B cell (primary cell): ENCODE measurements around the gene JKAMP. TPM values are rescaled to one million over a fixed set of nuclear protein-coding genes. Genes with fewer than 3 reads are reported as not detected.

Source experiments
- ATAC-seq: fragments of 200-7000 bp; cut with Tn5 transposase; one replicate; pipeline ENCODE4 v1.10.0; 2021; ENCODE audit warnings: low read depth, mild to moderate bottlenecking, moderate number of reproducible peaks, moderate library complexity
- CTCF ChIA-PET: fragments of 350-600 bp; sonication (Branson Sonifier 250); formaldehyde crosslinking; loops from one replicate; lab custom pipeline; 2021; ENCODE audit warnings: antibody characterized with exemption, inconsistent platforms; lab: Charles Lee
- POLR2A ChIA-PET: fragments of 350-600 bp; sonication (Branson Sonifier 250); formaldehyde crosslinking; loops from one replicate; lab custom pipeline; 2021; ENCODE audit warnings: antibody characterized with exemption; lab: Charles Lee
- DNase-seq: peaks from one replicate; pipeline ENCODE4 v3.0.0; 2013
- H2AFZ ChIP-seq: 2 replicates; pipeline ENCODE4 v1.6.1; 2012; ENCODE audit warnings: mild to moderate bottlenecking, low read depth, low read length; ENCODE audit not compliant: insufficient read depth, poor library complexity, severe bottlenecking
- H3K27ac ChIP-seq, 2 donors: 1 replicate in 1 of 2; 2 replicates in 1 of 2; pipeline ENCODE4 v1.5.1; 2012 to 2013; ENCODE audit warnings: low read length in 2 of 2, mild to moderate bottlenecking in 2 of 2, moderate library complexity in 1 of 2
- H3K27me3 ChIP-seq, 4 experiments: fragments of 200-600 bp in 1 of 4; sonication (generic) in 1 of 4; replicated peaks in 1 of 4; 1 replicate in 2 of 4; 2 replicates in 2 of 4; pipeline versions ENCODE4 v1.6.1 to v1.7.0; 2013 to 2016; ENCODE audit warnings: low read length in 3 of 4, mild to moderate bottlenecking in 2 of 4, mixed read lengths in 1 of 4, moderate library complexity in 1 of 4; ENCODE audit not compliant: insufficient read depth in 4 of 4, control insufficient read depth in 3 of 4; ENCODE audit errors: control extremely low read depth in 1 of 4
- H3K36me3 ChIP-seq, 2 experiments: replicated peaks in 1 of 2; 1 replicate in 1 of 2; 2 replicates in 1 of 2; pipeline versions ENCODE4 v1.6.1 to v1.7.1; 2013; ENCODE audit warnings: low read length in 1 of 2; ENCODE audit not compliant: insufficient read depth in 2 of 2, control insufficient read depth in 1 of 2; ENCODE audit errors: control extremely low read depth in 1 of 2, extremely low read depth in 1 of 2
- H3K4me1 ChIP-seq, 2 donors: fragments of 200-600 bp in 1 of 2; sonication (generic) in 1 of 2; 1 replicate in 1 of 2; 2 replicates in 1 of 2; pipeline versions ENCODE4 v1.5.1 to v1.6.1; 2013 to 2017; ENCODE audit warnings: low read length in 2 of 2; ENCODE audit not compliant: control insufficient read depth in 2 of 2, insufficient read depth in 2 of 2
- H3K4me2 ChIP-seq: replicated peaks from 2 replicates; pipeline ENCODE3; 2012; ENCODE audit warnings: mild to moderate bottlenecking, low read depth, low read length; ENCODE audit not compliant: poor library complexity, severe bottlenecking
- H3K4me3 ChIP-seq, 5 experiments: fragments of 200-600 bp in 1 of 5; sonication (generic) in 1 of 5; 1 replicate in 3 of 5; 2 replicates in 2 of 5; pipeline versions ENCODE4 v1.5.1 to v1.7.0; 2011 to 2016; ENCODE audit warnings: low read length in 4 of 5, mild to moderate bottlenecking in 4 of 5, low read depth in 2 of 5, control low read depth in 1 of 5, moderate library complexity in 1 of 5; ENCODE audit not compliant: insufficient read depth in 1 of 5; ENCODE audit errors: control extremely low read depth in 1 of 5, extremely low read depth in 1 of 5
- H3K79me2 ChIP-seq: fragments of 200-600 bp; sonication (generic); one replicate; pipeline ENCODE4 v1.6.0; 2016; ENCODE audit warnings: low read length; ENCODE audit not compliant: control insufficient read depth, insufficient read depth
- H3K9ac ChIP-seq: fragments of 200-600 bp; sonication (generic); 2 replicates; pipeline ENCODE4 v1.6.1; 2017; ENCODE audit warnings: mild to moderate bottlenecking, low read length, moderate library complexity
- H3K9me3 ChIP-seq, 3 donors: one replicate each; pipeline versions ENCODE4 v1.6.1 to v1.7.1; 2013; ENCODE audit warnings: low read length in 2 of 3; ENCODE audit not compliant: control insufficient read depth in 2 of 3, insufficient read depth in 1 of 3; ENCODE audit errors: control extremely low read depth in 1 of 3
- H4K20me1 ChIP-seq: 2 replicates; pipeline ENCODE4 v1.6.0; 2012; ENCODE audit warnings: mild to moderate bottlenecking, low read length; ENCODE audit not compliant: insufficient read depth, control insufficient read depth, poor library complexity, severe bottlenecking
- H3K27ac Mint-ChIP-seq: one replicate; pipeline ENCODE4 v1.8.0; 2021; ENCODE audit warnings: mixed read lengths
- H3K27me3 Mint-ChIP-seq: one replicate; pipeline ENCODE4 v1.8.0; 2021; ENCODE audit warnings: mixed read lengths
- H3K4me1 Mint-ChIP-seq: one replicate; pipeline ENCODE4 v1.8.0; 2021; ENCODE audit warnings: mixed read lengths
- H3K4me3 Mint-ChIP-seq: one replicate; pipeline ENCODE4 v1.8.0; 2021; ENCODE audit warnings: mixed read lengths
- H3K9me3 Mint-ChIP-seq: one replicate; pipeline ENCODE4 v1.8.0; 2022; ENCODE audit warnings: mixed read lengths; ENCODE audit not compliant: insufficient read depth
- CTCF ChIP-seq: fragments of 200-600 bp; IDR thresholded peaks from one replicate; pipeline ENCODE4 v1.8.0; 2022; ENCODE audit warnings: antibody characterized with exemption, mild to moderate bottlenecking
- EZH2 ChIP-seq: IDR thresholded peaks from 2 replicates; pipeline ENCODE4 v1.6.1; 2012; ENCODE audit warnings: borderline replicate concordance, low read depth, mild to moderate bottlenecking, moderate library complexity, low read length; ENCODE audit not compliant: insufficient read depth, poor library complexity, severe bottlenecking
- WGBS: methylation state at CpG from one replicate; pipeline ENCODE4 v1.1.5; 2013; ENCODE audit warnings: missing lambda C conversion rate; ENCODE audit not compliant: insufficient coverage; 5-methylcytosine and 5-hydroxymethylcytosine counted together
- intact Hi-C: fragments of 100-400 bp; cut with micrococcal nuclease; formaldehyde crosslinking; loops from one replicate; pipeline ENCODE4 v1.10.0; 2022
- polyA plus RNA-seq: library from polyadenylated mRNA; depleted of rRNA; stranded (reverse); fragments of >200 nt; gene quantifications from 2 replicates; pipeline ENCODE4 v1.2.3, GENCODE V29; 2012
- total RNA-seq, 2 donors: library from RNA; stranded (reverse); fragments of 120-200 nt in 1 of 2; gene quantifications; 1 replicate in 1 of 2; 2 replicates in 1 of 2; pipeline versions ENCODE4 v1.2.3 to v1.2.4, GENCODE V29; 2013 to 2022

The JKAMP gene
- total and polyA plus RNA-seq, 2 donors (not counting 1 experiment from before 2014, with no cell fraction given) = 30.3 to 32.3 TPM

GRCh38 chr14:59511916-59512575, 27.7 kb downstream of the JKAMP start:
- WGBS = 94% methylated on average over 4 of the region's 4 CpGs
- no peaks in the 10 kb centered on the region for H3K36me3 ChIP-seq
- POLR2A ChIA-PET = no interaction called here
- peak; percentile 10 for DNase-seq
- no peak overlapping the region for H2AFZ ChIP-seq
- Mint-ChIP-seq H3K27me3 (peaks cover 4% of the 10 kb centered on the region), H3K27ac (no peak overlapping the region), H3K9me3 (no peaks in the 10 kb centered on the region), H3K4me3 (no peak overlapping the region), H3K4me1 (no peaks in the 10 kb centered on the region)
- H3K79me2 ChIP-seq = no peaks in the 10 kb centered on the region
- no peaks in the 10 kb centered on the region for H4K20me1 ChIP-seq
- H3K27ac ChIP-seq = no peak overlapping the region
- intact Hi-C loops = no loop called here
- no peak overlapping the region for H3K4me3 ChIP-seq
- CTCF ChIA-PET = interaction anchor here (1.3 to 3.0 kb wide), 2 partner anchors 310 to 672 kb away, joined by 3 to 12 read pairs; no protein-coding TSS in a partner anchor
- no peaks in the 10 kb centered on the region for H3K4me1 ChIP-seq
- peak; percentile 39 for TF ChIP-seq CTCF
- TF ChIP-seq EZH2 = no peak
- no peak overlapping the region for H3K9ac ChIP-seq
- no peak overlapping the region for H3K4me2 ChIP-seq
- no peak for ATAC-seq
- no peaks in the 10 kb centered on the region for H3K9me3 ChIP-seq
- peaks cover 0 to 2% (median 0%) of the 10 kb centered on the region in 4 experiments for H3K27me3 ChIP-seq

GRCh38 chr14:59520224-59520623, 35.9 kb downstream of the JKAMP start:
- POLR2A ChIA-PET = no interaction called here
- Histone ChIP-seq H3K79me2 (no peaks in the 10 kb centered on the region), H3K9ac (no peak overlapping the region), H2AFZ (no peak overlapping the region), H3K27ac (no peak overlapping the region), H3K4me1 (no peaks in the 10 kb centered on the region), H3K27me3 (peaks cover 0 to 3% (median 0%) of the 10 kb centered on the region in 4 experiments), H3K4me3 (no peak overlapping the region), H4K20me1 (no peaks in the 10 kb centered on the region), H3K4me2 (no peak overlapping the region), H3K9me3 (no peaks in the 10 kb centered on the region), H3K36me3 (no peaks in the 10 kb centered on the region)
- H3K4me3 Mint-ChIP-seq = no peak overlapping the region
- H3K4me1 Mint-ChIP-seq = no peaks in the 10 kb centered on the region
- intact Hi-C loops = no loop called here
- WGBS = no CpG with 5 or more reads among the region's 3 CpGs
- H3K27ac Mint-ChIP-seq = no peak overlapping the region
- H3K27me3 Mint-ChIP-seq = no peaks in the 10 kb centered on the region
- no peak for TF ChIP-seq EZH2
- no peak for TF ChIP-seq CTCF
- DNase-seq = no peak
- no peak for ATAC-seq
- H3K9me3 Mint-ChIP-seq = no peaks in the 10 kb centered on the region
- CTCF ChIA-PET = no interaction called here
